ENCODE measurements around the gene ZCCHC8.
A peak's percentile ranks its signal among the peaks of the same experiment; 100 is the strongest.
"Not testable (repeated sequence)": the region's sequence is repeated elsewhere in the genome, so short reads cannot be mapped to it uniquely, and the experiment has no call there.

Gene ZCCHC8

GRCh38 chr12:122500685-122501488 is at the start of gene ZCCHC8:
Gene ZCCHC8, minus strand, starts transcription at chr12:122500932. Its CDS starts 92 bp downstream, at chr12:122500840.
- DNase-seq (ENCODE audit: low read depth): peak; percentile 99

- DNase-seq (ENCODE audit: low read depth): peak; percentile 22
Measured at GRCh38 chr12:122547330-122547729, 46.6 kb upstream of the ZCCHC8 start.

GRCh38 chr12:122545855-122546254 is 45.1 kb upstream of the ZCCHC8 start:
- no peak for DNase-seq (ENCODE audit: low read depth)

GRCh38 chr12:122544537-122544936 is 43.8 kb upstream of the ZCCHC8 start:
- DNase-seq (ENCODE audit: low read depth): no peak

GRCh38 chr12:122538496-122538895 is 37.8 kb upstream of the ZCCHC8 start:
- DNase-seq (ENCODE audit: low read depth): no peak

- peak; percentile 40 for DNase-seq (ENCODE audit: low read depth)
Measured at GRCh38 chr12:122537021-122537420, 36.3 kb upstream of the ZCCHC8 start.

- DNase-seq (ENCODE audit: low read depth): no peak
Measured at GRCh38 chr12:122533856-122534255, 33.1 kb upstream of the ZCCHC8 start.

GRCh38 chr12:122528992-122529391 is 28.3 kb upstream of the ZCCHC8 start:
- no peak for DNase-seq (ENCODE audit: low read depth)

- DNase-seq (ENCODE audit: low read depth): no peak
Measured at GRCh38 chr12:122528582-122528981, 27.9 kb upstream of the ZCCHC8 start.

- DNase-seq (ENCODE audit: low read depth): peak; percentile 58
Measured at GRCh38 chr12:122527478-122527944, 26.8 kb upstream of the ZCCHC8 start.

GRCh38 chr12:122526683-122527477 is 26.1 kb upstream of the ZCCHC8 start, which contains the start of the genes KNTC1 and RSRC2:
Gene KNTC1, plus strand, starts transcription at chr12:122527249. Its CDS starts 2,815 bp downstream, at chr12:122530064.
Gene RSRC2, minus strand, starts transcription at chr12:122526936. Its CDS starts 83 bp downstream, at chr12:122526853.
- peak; percentile 100 for DNase-seq (ENCODE audit: low read depth)

- no peak for DNase-seq (ENCODE audit: low read depth)
Measured at GRCh38 chr12:122523846-122524718, 23.4 kb upstream of the ZCCHC8 start.

- DNase-seq (ENCODE audit: low read depth): peak; percentile 69
Measured at GRCh38 chr12:122523280-122523679, 22.5 kb upstream of the ZCCHC8 start.

- DNase-seq (ENCODE audit: low read depth): no peak
Measured at GRCh38 chr12:122520676-122521075, 19.9 kb upstream of the ZCCHC8 start.

- DNase-seq (ENCODE audit: low read depth): no peak
Measured at GRCh38 chr12:122519418-122519817, 18.7 kb upstream of the ZCCHC8 start.

GRCh38 chr12:122518908-122519307 is 18.2 kb upstream of the ZCCHC8 start:
- DNase-seq (ENCODE audit: low read depth): peak; percentile 30

- DNase-seq (ENCODE audit: low read depth): peak; percentile 96
Measured at GRCh38 chr12:122517877-122518276, 17.1 kb upstream of the ZCCHC8 start.

GRCh38 chr12:122516544-122517361 is 16.0 kb upstream of the ZCCHC8 start:
- no peak for DNase-seq (ENCODE audit: low read depth)

- DNase-seq (ENCODE audit: low read depth): no peak
Measured at GRCh38 chr12:122515275-122515674, 14.5 kb upstream of the ZCCHC8 start.

GRCh38 chr12:122513660-122514059 is 12.9 kb upstream of the ZCCHC8 start:
- no peak for DNase-seq (ENCODE audit: low read depth)

GRCh38 chr12:122513028-122513427 is 12.3 kb upstream of the ZCCHC8 start:
- not testable (repeated sequence) for DNase-seq (ENCODE audit: low read depth)
